Fibroblast of peridontal ligament (primary cell): Measurements from ENCODE around the gene SLC25A11.
"Not testable (repeated sequence)": the region's sequence is repeated elsewhere in the genome, so short reads cannot be mapped to it uniquely, and the experiment has no call there.

ENCODE experiments used
- DNase-seq: peaks from one replicate; pipeline ENCODE4 v3.0.0-alpha.2; 2010; ENCODE audit errors: extremely low read depth

The SLC25A11 gene

DNA sequence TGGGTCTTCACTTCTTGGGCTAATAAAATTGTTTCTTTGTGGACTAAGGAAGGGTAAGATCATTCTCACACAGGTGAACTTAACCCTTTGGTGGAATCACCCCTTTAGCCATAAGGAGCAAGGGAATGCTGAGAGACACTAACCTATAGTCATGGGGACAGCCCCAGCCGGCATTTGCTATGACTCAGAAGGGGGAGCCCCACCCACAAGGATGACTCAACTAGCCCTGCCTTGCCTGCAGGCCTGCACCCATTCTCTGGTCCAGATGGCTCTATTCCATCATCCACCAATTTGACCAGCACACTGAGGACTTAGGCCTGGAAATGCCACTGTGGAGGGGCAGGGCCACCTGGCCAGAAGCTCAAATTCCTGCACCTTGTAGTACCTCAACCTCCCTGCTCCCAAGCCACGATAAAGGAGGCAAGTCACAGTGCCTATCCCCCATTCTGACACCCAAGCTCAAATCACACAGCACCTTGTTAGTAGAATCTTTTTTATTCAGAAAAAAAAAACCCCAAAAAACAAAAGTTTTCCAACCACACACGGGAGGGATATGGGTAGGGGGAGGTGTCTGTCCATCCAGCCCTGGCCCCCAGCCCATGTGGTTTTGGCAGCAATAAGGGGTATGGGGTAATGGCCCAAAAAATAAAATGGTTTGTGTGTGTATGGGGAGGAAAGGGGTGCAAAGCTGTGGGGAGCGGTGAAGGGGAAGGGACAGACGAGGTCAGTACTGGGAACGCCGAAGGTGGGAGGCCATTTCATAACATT, 5.5 kb upstream of the SLC25A11 start:
- peak; percentile 88 for DNase-seq

DNA sequence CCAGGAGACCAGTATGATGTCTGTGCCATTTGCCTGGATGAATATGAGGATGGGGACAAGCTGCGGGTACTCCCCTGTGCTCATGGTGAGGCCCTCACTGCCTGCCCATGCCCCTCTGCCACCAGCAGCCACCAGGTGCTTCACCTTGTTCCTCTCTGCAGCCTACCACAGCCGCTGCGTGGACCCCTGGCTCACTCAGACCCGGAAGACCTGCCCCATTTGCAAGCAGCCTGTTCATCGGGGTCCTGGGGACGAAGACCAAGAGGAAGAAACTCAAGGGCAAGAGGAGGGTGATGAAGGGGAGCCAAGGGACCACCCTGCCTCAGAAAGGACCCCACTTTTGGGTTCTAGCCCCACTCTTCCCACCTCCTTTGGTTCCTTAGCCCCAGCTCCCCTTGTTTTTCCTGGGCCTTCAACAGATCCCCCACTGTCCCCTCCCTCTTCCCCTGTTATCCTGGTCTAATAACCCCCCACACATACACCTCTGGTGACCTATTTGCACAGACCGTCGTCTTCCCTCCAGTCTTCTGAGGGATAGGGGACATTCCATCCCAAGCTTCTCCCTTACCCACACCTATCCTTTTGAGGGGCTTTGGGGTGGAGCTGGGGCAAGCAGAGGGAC, 4.8 kb upstream of the SLC25A11 start:
- no peak for DNase-seq

DNA sequence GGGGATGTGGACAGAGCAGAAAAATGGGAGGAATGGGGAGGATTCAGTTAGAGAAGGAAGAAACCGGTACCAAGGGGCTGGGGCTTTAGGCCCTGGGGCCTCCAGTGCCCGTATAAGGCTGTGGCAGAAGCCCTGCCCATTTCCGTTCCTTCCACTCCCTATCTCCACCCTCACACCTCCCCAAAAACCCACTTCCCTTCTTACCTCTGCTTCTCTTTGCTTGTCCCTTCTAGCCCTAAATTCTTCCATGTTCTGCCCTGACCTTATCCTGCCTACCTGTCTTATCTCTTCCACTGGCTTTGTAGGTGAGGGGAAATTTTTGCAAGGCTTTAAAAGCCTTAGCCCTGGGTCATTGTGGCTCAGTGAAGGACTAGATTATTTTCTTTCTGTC, 4.3 kb upstream of the SLC25A11 start:
- DNase-seq = no peak

DNA sequence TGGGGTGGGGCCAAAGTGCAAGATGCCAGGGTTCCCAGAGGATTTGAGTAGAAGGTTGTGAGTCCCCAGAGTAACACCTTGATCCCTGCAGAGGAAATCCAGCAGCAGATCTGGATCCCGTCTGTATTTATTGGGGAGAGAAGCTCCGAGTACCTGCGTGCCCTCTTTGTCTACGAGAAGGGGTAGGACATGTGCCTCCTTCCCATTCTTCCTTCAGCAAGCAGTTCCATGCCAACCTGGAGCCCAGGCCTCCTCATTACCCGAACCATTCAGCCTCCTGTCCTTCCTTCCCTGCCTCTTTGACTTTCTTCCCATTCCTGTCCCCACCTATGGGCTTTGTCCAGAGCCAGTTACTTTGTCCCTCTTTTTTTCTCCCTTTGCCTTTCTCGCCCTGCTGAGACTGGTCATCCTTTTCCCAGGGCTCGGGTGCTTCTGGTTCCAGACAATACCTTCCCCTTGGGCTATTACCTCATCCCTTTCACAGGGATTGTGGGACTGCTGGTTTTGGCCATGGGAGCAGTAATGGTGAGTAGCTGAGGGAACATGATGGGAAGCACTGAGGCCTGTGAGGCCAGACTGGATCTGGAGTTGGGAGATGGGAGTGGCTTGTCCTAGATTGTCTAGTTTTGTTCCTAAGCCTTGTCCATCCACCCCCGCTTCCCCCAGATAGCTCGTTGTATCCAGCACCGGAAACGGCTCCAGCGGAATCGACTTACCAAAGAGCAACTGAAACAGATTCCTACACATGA, 3.1 kb upstream of the SLC25A11 start:
- no peak for DNase-seq

DNA sequence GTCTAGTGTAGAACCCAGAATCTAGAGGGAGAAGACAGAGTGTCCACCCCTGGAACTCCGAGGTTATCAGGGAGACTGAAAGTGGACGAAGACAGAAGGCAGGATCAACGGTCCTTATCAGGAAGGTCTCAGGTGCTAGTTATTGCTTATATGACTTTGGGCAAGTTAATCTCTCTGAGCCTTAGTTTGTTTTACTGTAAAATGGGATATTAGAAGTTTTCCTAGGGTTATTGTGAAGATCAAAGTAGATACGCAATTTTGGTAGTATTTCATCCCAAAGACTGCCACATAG, 1.4 kb upstream of the SLC25A11 start:
- no peak for DNase-seq

DNA sequence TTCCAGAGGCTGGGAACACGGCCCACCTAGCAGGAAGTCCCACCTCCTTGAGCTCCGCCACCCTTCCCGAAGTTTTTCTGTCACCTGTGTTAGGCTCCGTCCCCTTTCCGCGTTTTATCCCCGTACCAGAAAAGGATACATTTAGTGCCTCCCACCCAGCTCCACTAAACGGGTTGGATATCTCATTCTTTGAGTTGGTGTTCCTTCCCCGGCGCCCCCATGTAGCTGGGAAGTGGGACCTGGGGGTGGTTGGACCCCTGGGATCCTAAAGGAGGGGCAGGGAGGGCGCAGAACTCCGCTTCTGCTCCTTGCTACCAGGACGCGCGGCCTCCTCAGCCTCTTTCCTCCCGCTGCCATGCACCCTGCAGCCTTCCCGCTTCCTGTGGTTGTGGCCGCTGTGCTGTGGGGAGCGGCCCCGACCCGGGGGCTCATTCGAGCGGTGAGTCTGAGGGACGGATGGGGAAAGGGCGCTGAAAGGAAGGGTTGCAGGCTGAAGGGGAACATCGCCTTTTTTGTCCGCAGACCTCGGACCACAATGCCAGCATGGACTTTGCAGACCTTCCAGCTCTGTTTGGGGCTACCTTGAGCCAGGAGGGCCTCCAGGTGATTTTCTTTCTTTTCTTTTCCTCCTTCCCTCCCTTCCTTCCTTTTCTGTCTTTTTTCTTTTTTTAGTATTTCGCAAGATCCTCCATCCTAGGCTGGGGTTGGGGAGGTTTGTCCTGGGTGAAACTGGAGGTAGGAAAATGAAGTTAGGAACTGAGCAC, 891 bp upstream of the SLC25A11 start:
- DNase-seq = no peak

DNA sequence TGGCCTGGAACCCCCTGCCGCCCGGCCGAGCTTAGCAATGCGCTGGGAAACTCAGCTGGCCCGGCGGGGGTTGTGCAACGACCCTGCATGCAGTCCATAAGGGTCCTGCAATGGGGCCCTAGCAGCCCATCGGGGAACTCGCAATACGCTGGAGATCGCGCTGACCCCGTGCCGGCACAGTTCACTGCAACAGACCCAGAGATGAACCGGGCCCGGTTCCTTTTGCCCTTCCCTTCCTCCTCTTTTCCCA, 375 bp downstream of the SLC25A11 start:
- peak; percentile 13 for DNase-seq

DNA sequence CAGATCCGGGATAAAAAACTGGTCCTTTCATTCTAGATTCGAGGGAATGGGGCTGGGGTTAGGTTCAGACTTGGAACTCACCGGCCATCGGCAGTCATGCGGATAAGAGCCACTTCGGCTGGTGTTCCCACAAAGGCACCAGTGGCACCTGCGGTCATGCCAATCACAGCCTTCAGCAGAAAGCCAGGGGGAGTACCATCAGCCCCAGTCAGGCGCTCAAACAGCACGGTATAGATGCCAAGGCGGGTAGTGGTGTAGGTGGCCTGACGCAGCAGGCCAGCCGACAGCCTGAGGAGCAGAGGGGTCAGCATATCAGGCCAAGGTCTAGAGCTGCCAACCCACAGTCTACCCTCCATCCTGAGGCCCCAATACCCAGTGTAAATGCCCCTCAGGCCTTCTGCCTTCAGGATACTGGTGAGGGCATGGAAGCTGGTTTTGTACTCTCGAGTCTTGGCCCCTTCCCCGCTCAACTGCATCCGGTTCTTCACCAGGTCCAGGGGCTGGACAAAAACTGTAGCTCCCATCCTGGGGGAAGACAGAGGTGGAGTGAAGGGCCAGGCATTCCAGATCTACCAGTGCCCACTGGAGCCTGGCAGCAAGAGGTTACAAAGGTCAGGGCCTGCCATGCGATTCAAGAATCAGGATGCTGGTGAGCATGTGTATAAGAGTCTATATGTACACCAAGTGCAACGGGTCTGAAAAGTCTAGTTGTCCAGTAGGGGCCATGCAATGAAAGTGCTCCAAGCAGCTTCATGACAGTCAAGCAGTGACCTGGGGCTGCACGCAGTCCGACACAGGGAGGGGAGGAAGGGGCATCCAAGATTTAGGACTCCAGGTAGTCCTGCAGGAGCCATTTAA, 929 bp downstream of the SLC25A11 start:
- no peak for DNase-seq

DNA sequence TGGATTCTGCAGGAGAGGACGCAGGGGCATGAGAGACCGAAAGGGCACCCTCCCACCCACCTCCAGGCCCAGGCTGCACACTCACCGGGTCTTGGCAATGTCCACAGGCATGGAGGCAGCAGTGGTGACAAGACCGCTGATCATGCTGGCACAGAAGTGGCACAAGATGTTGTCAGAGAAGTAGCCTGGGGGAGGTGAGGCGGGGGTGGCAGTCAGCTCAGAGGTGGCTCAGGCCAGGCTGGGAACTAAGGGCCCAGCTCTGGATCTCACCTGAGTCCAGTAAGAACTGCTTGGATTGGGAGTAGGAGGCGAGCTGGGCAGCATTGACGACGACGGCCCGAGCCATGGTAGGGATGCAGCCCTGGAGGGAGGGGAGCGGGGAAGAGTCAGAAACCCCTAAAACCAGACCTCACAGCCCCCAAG, 1.8 kb downstream of the SLC25A11 start:
- DNase-seq = no peak

DNA sequence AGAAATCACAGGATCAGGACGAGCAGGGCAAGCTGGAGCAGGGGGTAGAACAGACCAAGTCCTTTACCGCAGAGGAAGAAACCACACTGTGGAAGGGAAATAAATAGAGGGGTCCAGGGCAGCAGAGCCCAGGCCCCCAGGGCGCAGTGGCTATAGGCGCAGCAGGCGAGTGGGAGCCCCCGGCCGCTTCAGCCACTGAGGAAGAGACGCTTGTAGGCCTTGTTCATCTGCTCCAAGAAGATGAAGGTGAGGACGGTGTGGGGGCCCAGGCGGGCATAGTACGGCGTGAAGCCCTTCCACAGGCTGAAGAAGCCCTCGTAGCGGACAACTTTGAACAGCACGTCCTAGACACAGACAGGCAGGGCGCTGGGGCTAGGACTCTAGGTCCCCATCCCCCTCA, 2.3 kb downstream of the SLC25A11 start:
- no peak for DNase-seq

DNA sequence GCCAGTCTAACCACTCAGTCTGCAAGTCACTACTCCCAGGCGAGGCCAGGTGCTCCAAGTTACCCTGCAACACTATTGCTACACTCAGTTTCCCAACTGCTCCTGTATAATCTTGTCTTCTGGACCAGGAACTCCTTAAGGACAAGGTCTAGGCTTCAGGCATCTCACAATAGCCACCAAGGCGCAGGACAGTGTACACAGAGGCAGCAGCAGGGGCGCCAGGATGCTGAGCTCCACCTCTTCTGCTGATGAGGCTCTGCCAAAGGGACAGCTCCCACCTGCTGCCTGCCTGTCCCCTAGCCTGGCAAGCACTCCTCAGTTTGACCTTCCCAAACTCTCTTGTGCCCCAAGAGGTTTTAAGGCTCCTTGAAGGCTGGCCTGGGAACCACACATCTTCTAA, 3.4 kb downstream of the SLC25A11 start:
- no peak for DNase-seq

DNA sequence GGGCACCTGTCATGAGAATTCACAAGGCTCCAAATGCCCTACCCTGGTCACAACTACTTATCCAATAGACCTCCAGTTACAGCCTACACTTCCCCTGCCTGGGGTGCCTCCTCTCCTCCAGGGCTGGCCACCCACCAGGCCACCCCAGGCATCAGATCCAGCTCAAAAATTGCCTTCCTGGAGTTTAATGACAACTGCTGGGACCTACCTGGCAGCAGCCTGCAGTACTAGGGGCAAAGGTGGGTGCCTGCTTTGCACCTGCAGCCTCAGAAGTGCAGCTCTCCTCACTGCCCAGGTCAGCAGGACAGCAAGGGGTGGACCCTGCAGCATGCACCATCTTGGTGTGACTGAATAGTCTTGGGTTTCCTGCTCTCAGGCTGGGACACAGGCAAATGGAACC, 4.2 kb downstream of the SLC25A11 start:
- no peak for DNase-seq

DNA sequence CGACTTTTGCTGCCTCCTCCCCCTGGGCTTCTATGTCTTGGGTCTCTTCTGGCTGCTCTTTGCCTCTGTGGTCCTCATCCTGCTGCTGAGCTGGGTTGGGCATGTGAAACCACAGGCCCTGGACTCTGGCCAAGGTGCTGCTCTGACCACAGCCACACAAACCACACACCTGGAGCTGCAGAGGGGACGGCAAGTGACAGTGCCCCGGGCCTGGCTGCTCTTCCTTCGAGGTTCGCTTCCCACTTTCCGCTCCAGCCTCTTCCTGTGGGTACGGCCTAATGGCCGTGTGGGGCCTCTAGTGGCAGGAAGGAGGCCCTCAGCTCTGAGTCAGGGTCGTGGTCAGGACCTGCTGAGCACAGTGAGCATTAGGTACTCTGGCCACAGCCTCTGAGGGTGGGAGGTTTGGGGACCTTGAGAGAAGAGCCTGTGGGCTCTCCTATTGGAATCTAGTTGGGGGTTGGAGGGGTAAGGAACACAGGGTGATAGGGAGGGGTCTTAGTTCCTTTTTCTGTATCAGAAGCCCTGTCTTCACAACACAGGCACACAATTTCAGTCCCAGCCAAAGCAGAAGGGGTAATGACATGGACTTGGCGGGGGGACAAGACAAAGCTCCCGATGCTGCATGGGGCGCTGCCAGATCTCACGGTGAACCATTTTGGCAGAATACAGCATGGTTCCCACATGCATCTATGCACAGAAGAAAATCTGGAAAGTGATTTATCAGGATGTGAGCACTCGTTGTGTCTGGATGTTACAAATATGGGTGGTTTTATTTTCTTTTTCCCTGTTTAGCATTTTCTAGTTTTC, 5.5 kb downstream of the SLC25A11 start:
- DNase-seq = peak; percentile 38

DNA sequence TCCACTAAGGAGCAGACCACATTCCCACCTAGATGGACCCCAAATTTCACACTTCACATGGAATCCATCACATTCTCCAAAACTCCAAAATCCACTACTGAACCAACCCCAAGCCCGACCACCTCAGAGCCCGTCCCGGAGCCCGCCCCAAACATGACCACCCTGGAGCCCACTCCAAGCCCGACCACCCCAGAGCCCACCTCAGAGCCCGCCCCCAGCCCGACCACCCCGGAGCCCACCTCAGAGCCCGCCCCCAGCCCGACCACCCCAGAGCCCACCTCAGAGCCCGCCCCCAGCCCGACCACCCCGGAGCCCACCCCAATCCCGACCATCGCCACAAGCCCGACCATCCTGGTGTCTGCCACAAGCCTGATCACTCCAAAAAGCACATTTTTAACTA, 6.2 kb downstream of the SLC25A11 start:
- DNase-seq = no peak

DNA sequence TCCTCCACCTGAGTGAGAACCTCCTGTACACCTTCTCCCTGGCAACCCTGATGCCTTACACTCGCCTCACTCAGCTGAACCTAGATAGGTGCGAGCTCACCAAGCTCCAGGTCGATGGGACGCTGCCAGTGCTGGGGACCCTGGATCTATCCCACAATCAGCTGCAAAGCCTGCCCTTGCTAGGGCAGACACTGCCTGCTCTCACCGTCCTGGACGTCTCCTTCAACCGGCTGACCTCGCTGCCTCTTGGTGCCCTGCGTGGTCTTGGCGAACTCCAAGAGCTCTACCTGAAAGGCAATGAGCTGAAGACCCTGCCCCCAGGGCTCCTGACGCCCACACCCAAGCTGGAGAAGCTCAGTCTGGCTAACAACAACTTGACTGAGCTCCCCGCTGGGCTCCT, 7.1 kb downstream of the SLC25A11 start:
- no peak for DNase-seq

DNA sequence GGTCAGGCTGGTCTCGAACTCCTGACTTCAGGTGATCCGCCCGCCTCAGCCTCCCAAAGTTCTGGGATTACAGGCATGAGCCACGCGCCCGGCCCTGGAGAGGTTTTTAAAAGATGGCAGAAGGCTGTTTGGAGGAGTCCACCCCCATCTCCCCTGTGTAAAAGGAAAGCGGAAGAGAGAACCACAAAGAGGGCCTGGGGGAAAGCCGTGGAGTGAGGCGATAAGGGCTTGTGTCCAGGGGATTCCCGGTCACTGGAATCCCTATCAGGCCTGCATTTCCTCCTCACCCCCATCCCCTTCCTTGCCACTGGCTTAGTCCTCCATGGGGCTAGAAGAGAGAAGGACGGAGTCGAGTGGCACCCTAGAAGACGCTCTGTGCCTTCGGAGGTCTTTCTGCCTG, 7.9 kb downstream of the SLC25A11 start, which contains the start of gene GP1BA:
GP1BA (plus strand) TSS at position 315 of the 400 bp plus-strand sequence. CDS start 328 bp downstream, outside the sequence.
- no peak for DNase-seq

DNA sequence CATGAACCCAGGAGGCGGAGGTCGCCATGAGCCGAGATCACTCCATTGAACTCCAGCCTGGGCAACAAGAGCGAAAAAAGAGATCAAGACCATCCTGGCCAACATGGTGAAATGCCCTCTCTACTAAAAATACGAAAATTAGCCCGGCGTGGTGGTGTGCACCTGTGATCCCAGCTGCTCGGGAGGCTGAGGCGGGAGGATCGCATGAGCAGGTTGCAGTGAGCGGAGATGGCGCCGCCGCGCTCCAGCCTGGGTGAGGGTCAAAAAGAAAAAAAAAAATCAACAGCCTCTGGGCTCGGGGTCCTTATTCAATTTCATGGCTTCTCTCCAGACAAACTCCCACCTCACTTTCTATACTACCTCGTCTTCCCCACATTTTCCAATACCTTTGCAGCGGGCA, 11.0 kb downstream of the SLC25A11 start:
- DNase-seq = no peak

DNA sequence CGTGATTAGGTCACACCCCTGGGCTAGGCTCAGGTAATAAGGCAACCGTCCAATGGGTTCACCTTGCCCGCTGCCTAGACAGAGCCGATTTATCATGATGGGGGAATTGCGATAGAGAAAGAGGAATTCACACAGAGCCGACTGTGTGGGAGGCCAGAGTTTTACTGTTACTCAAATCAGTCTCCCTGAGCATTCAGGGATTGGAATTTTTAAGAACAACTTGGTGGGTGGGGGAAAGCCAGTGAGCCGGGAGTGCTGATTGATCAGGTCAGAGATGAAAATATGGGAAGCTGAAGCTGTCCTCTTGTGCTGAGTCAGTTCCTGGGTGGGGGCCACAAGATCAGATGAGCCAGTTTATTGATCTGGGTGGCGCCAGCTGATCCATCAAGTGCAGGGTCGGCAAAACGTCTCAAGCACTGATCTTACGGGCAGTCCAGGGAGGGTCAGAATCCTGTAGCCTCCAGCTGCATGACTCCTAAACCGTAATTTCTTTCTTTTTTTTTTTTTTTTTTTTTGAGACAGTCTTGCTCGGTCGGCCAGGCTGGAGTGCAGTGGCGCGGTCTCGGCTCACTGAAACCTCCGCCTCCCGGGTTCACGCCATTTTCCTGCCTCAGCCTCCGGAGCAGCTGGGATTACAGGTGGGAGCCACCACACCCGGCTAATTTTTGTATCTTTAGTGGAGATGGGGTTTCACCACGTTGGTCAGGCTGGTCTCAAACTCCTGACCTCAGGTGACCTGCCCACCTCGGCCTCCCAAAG, 13.1 kb downstream of the SLC25A11 start:
- DNase-seq = not testable (repeated sequence)

DNA sequence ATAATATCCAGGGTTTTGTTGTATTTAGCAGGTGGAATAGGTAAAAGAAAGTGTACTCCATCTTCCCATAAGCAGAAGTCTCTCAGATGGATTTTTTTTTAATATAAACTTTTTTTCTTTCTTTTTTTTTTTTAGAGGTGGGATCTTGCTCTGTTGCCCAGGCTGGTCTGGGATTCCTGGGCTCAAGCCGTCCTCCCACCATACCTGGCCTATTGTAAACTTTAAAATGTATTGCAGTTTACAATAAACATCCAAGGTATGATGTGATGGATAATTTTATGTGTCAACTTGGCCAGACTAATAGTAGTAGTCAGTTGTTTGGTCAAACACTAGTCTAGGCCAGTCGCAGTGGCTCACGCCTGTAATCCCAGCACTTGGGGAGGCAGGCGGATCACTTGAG, 18.5 kb downstream of the SLC25A11 start:
- no peak for DNase-seq
